GM20000 (cell line): ENCODE results near the gene ATP6V1B1.
A peak's percentile ranks its signal among the peaks of the same experiment; 100 is the strongest.
"Not testable (repeated sequence)": the region's sequence is repeated elsewhere in the genome, so short reads cannot be mapped to it uniquely, and the experiment has no call there.

Source experiments
- DNase-seq: peaks from one replicate; pipeline ENCODE4 v3.0.0; 2012; ENCODE audit warnings: low spot score
- CTCF ChIP-seq: IDR thresholded peaks from 2 replicates; pipeline ENCODE4 v1.5.1; 2012; ENCODE audit warnings: mild to moderate bottlenecking, control low read depth; ENCODE audit errors: extremely low read depth, missing control alignments

The ATP6V1B1 gene

DNA sequence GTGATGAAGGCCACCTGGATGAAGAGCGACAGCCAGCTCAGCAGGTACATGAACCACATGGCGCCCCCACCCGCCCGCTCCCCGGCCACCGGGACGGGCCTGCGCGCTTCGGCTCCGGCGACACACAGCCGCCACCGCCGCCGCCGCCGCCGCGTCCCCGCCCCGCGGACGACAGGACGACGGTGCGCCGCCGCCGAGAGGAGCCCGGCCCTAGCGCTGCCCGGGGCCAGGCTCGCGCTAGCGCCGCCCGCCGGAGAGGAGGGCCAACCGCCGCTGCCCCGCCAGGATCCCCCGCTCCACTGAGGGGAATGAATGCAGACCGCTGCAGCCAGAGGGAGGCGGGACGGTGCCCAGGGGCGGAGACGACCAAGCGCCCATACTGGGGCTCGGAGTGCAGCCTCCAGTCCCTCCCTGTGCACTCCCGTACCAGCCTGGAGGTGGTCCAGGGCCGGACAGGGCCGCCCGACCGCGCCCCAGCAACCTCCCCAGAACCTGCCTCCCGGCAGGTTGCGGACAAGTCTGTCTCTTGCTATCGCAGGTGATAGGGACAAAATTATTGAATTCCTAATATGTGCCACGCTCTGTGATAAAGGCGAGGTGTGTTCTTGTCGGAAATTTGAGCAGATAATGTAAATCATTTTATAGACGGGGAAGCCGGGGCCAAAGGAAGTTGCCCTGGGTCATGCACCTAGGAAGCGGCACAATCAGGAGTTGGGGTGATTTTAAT lies 59.2 kb downstream of the ATP6V1B1 start, which contains the start of gene TEX261:
Gene TEX261, minus strand, starts transcription at position 175 of the 727 bp plus-strand sequence. Its CDS starts 116 bp downstream, at position 59.
- peak; percentile 95 for DNase-seq
- TF ChIP-seq CTCF, result peak; percentile 85

- no peak for TF ChIP-seq CTCF
- peak; percentile 74 for DNase-seq
Measured at GRCh38 chr2:70995426-70995729, 59.7 kb downstream of the ATP6V1B1 start.

GRCh38 chr2:70998885-70999284 lies 63.2 kb downstream of the ATP6V1B1 start:
- DNase-seq, result not testable (repeated sequence)

GRCh38 chr2:70999362-70999761 lies 63.7 kb downstream of the ATP6V1B1 start:
- DNase-seq, result no peak
- no peak for TF ChIP-seq CTCF

DNA sequence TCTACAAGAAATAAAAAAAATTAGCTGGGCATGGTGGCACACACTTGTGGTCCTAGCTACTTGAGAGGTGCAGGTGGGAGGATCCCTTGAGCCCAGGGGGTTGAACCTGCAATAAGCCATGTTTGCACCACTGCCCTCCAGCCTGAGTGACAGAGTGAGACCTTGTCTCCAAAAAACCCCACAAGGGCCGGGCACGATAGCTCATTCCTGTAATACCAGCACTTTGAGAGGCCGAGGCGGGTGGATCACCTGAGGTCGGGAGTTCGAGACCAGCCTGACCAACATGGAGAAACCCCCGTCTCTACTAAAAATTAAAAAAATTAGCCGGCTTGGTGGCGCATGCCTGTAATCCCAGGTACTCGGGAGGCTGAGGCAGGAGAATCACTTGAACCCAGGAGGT lies 64.2 kb downstream of the ATP6V1B1 start:
- not testable (repeated sequence) for DNase-seq

- peak; percentile 70 for TF ChIP-seq CTCF
- DNase-seq, result peak; percentile 81
Measured at GRCh38 chr2:71000780-71001591, 65.3 kb downstream of the ATP6V1B1 start.

DNA sequence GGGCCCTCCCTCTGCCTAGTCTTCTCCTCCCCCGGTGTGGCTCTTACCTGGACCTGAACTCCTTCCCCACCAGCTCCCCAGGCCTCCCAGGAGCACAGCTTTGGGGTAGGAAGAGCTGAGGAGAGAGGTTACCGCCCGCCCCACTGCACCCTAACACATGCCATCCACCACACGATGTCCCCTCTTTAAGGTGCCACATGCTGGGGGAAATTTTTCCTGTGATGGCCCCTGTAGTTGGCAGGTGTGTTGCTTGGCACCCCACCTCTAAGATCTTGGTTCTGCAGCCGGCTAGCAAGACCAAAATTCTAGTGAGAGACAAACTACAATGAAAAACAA lies 65.9 kb downstream of the ATP6V1B1 start:
- TF ChIP-seq CTCF, result no peak
- DNase-seq, result peak; percentile 4

DNA sequence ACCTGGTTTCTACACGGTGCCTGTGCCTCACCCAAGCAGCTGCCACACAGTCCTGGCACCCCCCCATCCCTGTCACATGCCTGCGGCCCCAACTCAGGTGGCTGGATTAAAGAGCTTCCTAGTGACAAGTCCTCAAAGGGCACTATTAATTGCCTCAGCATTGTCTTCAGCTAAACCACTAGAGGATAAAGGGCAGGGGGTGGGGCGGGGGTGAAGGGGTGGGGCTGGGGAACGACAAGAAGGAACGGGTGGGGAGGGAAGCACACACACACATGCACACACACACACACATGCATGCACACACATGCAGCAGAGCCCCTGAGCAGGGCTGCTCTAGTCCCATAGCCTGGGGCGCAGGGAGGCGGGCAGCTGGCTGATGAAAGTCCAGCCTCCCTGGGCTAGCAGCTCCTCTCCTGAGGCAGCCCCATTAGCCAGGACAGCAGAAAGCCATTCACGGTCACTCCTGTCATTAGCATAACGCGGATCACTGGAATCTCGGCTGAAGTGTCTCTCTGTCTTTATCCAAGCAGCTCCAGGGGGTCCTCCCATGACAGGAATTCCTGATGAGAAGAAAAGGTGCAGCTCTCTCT lies 66.4 kb downstream of the ATP6V1B1 start:
- no peak for TF ChIP-seq CTCF
- no peak for DNase-seq
